ENCODE measurements around the gene HTR6.

GRCh38 chr1:19704247-19705113 lies 39.8 kb downstream of the HTR6 start:
- TF ChIP-seq TAF1 (IDR thresholded peaks at IDR 0.05; ENCODE audit: borderline replicate concordance, insufficient read depth, low read length) (no peak), POLR2AphosphoS5 (IDR thresholded peaks at IDR 0.05; ENCODE audit: low read depth, low read length) (no peak), SIN3A (IDR thresholded peaks at IDR 0.05; ENCODE audit: borderline replicate concordance, insufficient read depth, low read length) (no peak)

Data from PFSK-1 (cell line).